SK-N-SH treated with all-trans-retinoic acid at 6 μM for 48 hours (cell line): Measurements from ENCODE around the gene EFNA4.

Source experiments
- ATAC-seq: fragments of 200-7000 bp; cut with Tn5 transposase; 3 replicates; pipeline ENCODE4 v1.9.1; 2020; ENCODE audit warnings: mild to moderate bottlenecking, moderate library complexity
- ARNTL ChIP-seq: fragments of 450-650 bp; formaldehyde crosslinking; IDR thresholded peaks from 2 replicates; pipeline ENCODE4 v1.5.0; 2020; ENCODE audit warnings: low read depth, mild to moderate bottlenecking, moderate library complexity, borderline replicate concordance
- BACH2 ChIP-seq: fragments of 250-450 bp; sonication (Bioruptor Pico); IDR thresholded peaks from 2 replicates; pipeline ENCODE4 v1.9.0; 2021; ENCODE audit warnings: mild to moderate bottlenecking, borderline replicate concordance
- CSDC2 ChIP-seq: fragments of 250-450 bp; sonication (Bioruptor Pico); IDR thresholded peaks from 2 replicates; pipeline ENCODE4 v1.5.0; 2020; ENCODE audit warnings: mild to moderate bottlenecking, moderate library complexity
- ESRRG ChIP-seq: fragments of 250-450 bp; sonication (Bioruptor Pico); IDR thresholded peaks from 2 replicates; pipeline ENCODE4 v1.6.1; 2021; ENCODE audit warnings: mild to moderate bottlenecking
- GLIS3 ChIP-seq: fragments of 250-450 bp; sonication (Bioruptor Pico); IDR thresholded peaks from 2 replicates; pipeline ENCODE4 v1.5.0; 2020; ENCODE audit warnings: mild to moderate bottlenecking, moderate library complexity
- ISL1 ChIP-seq: fragments of 250-450 bp; sonication (Bioruptor Pico); IDR thresholded peaks from 2 replicates; pipeline ENCODE4 v2.1.2; 2022; ENCODE audit warnings: mild to moderate bottlenecking, moderate library complexity
- OSR1 ChIP-seq: fragments of 250-450 bp; sonication (Bioruptor Pico); IDR thresholded peaks from 2 replicates; pipeline ENCODE4 v1.8.0; 2022; ENCODE audit warnings: moderate library complexity, mild to moderate bottlenecking, inconsistent platforms
- PATZ1 ChIP-seq: fragments of 250-450 bp; sonication (Bioruptor Pico); IDR thresholded peaks from 2 replicates; pipeline ENCODE4 v1.8.0; 2020; ENCODE audit warnings: mild to moderate bottlenecking, moderate library complexity, borderline replicate concordance
- PPARA ChIP-seq: fragments of 250-450 bp; sonication (Bioruptor Pico); IDR thresholded peaks from 2 replicates; pipeline ENCODE4 v1.5.0; 2020; ENCODE audit warnings: mild to moderate bottlenecking, borderline replicate concordance
- RARB ChIP-seq: fragments of 250-450 bp; sonication (Bioruptor Pico); IDR thresholded peaks from 2 replicates; pipeline ENCODE4 v1.8.0; 2021; ENCODE audit warnings: mild to moderate bottlenecking, moderate library complexity
- TCF4 ChIP-seq: fragments of 250-450 bp; sonication (Bioruptor Pico); IDR thresholded peaks from 2 replicates; pipeline ENCODE4 v1.8.0; 2021; ENCODE audit warnings: mild to moderate bottlenecking, moderate library complexity, borderline replicate concordance
- TOX ChIP-seq: fragments of 250-450 bp; sonication (Bioruptor Pico); IDR thresholded peaks from 2 replicates; pipeline ENCODE4 v1.8.0; 2021; ENCODE audit warnings: mild to moderate bottlenecking, moderate library complexity, borderline replicate concordance
- TSHZ2 ChIP-seq: fragments of 250-450 bp; sonication (Bioruptor Pico); IDR thresholded peaks from 2 replicates; pipeline ENCODE4 v1.5.0; 2020; ENCODE audit warnings: mild to moderate bottlenecking, moderate library complexity
- ZC3H10 ChIP-seq: fragments of 250-450 bp; sonication (Bioruptor Pico); IDR thresholded peaks from 2 replicates; pipeline ENCODE4 v1.5.1; 2021; ENCODE audit warnings: mild to moderate bottlenecking, moderate library complexity
- ZFP3 ChIP-seq: fragments of 250-450 bp; sonication (Bioruptor Pico); IDR thresholded peaks from 2 replicates; pipeline ENCODE4 v1.5.0; 2020; ENCODE audit warnings: mild to moderate bottlenecking, moderate library complexity
- ZFP30 ChIP-seq: fragments of 450-650 bp; formaldehyde crosslinking; IDR thresholded peaks from 2 replicates; pipeline ENCODE4 v1.5.0; 2022; ENCODE audit warnings: mild to moderate bottlenecking, moderate library complexity
- ZNF565 ChIP-seq: fragments of 450-650 bp; formaldehyde crosslinking; conservative IDR thresholded peaks from 2 replicates; pipeline ENCODE4 v1.5.0; 2020; ENCODE audit warnings: low read depth, mild to moderate bottlenecking, moderate library complexity
- ZNF70 ChIP-seq: fragments of 450-650 bp; formaldehyde crosslinking; IDR thresholded peaks from 2 replicates; pipeline ENCODE4 v1.5.0; 2020; ENCODE audit warnings: mild to moderate bottlenecking, moderate library complexity
- TF ChIP-seq, protein P1 (sequence below): fragments of 250-450 bp; sonication (Bioruptor Pico); IDR thresholded peaks from 2 replicates; pipeline ENCODE4 v1.5.1; 2021; ENCODE audit warnings: mild to moderate bottlenecking, moderate library complexity
- TF ChIP-seq, protein P2 (sequence below): fragments of 250-450 bp; sonication (Bioruptor Pico); IDR thresholded peaks from 2 replicates; pipeline ENCODE4 v1.8.0; 2021; ENCODE audit warnings: low read depth, mild to moderate bottlenecking, moderate library complexity, borderline replicate concordance
- TF ChIP-seq, protein P3 (sequence below): fragments of 250-450 bp; sonication (Bioruptor Pico); IDR thresholded peaks from 2 replicates; pipeline ENCODE4 v1.5.1; 2020; ENCODE audit warnings: low read depth, mild to moderate bottlenecking, moderate library complexity

The EFNA4 gene

DNA sequence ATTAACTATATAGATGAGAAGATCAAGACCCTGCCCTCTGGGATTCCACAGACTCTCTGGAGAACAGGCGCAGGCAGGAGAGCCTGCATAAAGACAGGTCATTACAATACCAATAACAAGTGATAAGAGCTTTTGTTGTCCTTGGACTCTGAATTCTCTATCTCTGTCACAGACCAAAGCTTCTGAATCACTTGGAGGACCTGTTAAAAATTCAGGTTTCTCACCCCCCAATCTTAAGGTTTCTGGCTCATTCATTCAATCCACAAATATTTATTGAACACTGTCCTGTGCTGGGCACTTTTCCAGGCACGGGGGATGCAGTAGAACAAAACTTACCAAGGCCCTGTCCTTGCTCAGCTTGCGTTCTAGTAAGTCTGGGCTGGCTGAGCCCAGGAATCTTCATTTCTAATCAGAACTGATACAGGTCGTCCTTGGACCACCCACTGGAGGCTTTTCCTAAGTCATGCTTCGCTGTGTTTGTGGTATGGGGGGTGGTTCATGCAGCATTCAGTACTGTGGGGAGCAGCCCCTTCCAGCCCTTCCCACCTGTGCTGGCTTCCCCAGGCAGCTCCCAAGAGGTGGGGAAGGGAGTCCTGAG lies 1.4 kb downstream of the EFNA4 start:
- TF ChIP-seq PATZ1 (CRISPR knock-in tag) (no peak), TCF4 (no peak), CSDC2 (CRISPR knock-in tag) (no peak), ARNTL (CRISPR knock-in tag) (no peak), GLIS3 (CRISPR knock-in tag) (no peak), OSR1 (CRISPR knock-in tag) (no peak), ESRRG (CRISPR knock-in tag) (no peak), ZNF70 (CRISPR knock-in tag) (no peak), TSHZ2 (no peak), BACH2 (CRISPR knock-in tag) (no peak), RARB (no peak), ZFP3 (CRISPR knock-in tag) (no peak), ZNF565 (CRISPR knock-in tag) (no peak), ISL1 (CRISPR knock-in tag) (no peak), TOX (CRISPR knock-in tag) (no peak)
- TF ChIP-seq, protein P1, sequence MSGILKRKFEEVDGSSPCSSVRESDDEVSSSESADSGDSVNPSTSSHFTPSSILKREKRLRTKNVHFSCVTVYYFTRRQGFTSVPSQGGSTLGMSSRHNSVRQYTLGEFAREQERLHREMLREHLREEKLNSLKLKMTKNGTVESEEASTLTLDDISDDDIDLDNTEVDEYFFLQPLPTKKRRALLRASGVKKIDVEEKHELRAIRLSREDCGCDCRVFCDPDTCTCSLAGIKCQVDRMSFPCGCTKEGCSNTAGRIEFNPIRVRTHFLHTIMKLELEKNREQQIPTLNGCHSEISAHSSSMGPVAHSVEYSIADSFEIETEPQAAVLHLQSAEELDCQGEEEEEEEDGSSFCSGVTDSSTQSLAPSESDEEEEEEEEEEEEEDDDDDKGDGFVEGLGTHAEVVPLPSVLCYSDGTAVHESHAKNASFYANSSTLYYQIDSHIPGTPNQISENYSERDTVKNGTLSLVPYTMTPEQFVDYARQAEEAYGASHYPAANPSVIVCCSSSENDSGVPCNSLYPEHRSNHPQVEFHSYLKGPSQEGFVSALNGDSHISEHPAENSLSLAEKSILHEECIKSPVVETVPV, result no peak
- TF ChIP-seq, protein P2, sequence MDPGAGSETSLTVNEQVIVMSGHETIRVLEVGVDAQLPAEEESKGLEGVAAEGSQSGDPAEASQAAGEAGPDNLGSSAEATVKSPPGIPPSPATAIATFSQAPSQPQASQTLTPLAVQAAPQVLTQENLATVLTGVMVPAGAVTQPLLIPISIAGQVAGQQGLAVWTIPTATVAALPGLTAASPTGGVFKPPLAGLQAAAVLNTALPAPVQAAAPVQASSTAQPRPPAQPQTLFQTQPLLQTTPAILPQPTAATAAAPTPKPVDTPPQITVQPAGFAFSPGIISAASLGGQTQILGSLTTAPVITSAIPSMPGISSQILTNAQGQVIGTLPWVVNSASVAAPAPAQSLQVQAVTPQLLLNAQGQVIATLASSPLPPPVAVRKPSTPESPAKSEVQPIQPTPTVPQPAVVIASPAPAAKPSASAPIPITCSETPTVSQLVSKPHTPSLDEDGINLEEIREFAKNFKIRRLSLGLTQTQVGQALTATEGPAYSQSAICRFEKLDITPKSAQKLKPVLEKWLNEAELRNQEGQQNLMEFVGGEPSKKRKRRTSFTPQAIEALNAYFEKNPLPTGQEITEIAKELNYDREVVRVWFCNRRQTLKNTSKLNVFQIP, result no peak
- TF ChIP-seq, protein P3, sequence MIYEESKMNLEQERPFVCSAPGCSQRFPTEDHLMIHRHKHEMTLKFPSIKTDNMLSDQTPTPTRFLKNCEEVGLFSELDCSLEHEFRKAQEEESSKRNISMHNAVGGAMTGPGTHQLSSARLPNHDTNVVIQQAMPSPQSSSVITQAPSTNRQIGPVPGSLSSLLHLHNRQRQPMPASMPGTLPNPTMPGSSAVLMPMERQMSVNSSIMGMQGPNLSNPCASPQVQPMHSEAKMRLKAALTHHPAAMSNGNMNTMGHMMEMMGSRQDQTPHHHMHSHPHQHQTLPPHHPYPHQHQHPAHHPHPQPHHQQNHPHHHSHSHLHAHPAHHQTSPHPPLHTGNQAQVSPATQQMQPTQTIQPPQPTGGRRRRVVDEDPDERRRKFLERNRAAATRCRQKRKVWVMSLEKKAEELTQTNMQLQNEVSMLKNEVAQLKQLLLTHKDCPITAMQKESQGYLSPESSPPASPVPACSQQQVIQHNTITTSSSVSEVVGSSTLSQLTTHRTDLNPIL, result no peak
- ATAC-seq, result no peak

- no peak for ATAC-seq
- TF ChIP-seq, protein P1, result no peak
- no peak for TF ChIP-seq TOX (CRISPR knock-in tag)
- no peak for TF ChIP-seq BACH2 (CRISPR knock-in tag)
- no peak for TF ChIP-seq ZNF565 (CRISPR knock-in tag)
- TF ChIP-seq CSDC2 (CRISPR knock-in tag), result no peak
- TF ChIP-seq ESRRG (CRISPR knock-in tag), result no peak
- no peak for TF ChIP-seq OSR1 (CRISPR knock-in tag)
- TF ChIP-seq ZNF70 (CRISPR knock-in tag), result no peak
- no peak for TF ChIP-seq ISL1 (CRISPR knock-in tag)
These were observed 3.2 kb downstream of the EFNA4 start for GRCh38 chr1:155066777-155067176.

- no peak for ATAC-seq
- no peak for TF ChIP-seq PPARA
- TF ChIP-seq CSDC2 (CRISPR knock-in tag), result no peak
- no peak for TF ChIP-seq ISL1 (CRISPR knock-in tag)
- TF ChIP-seq ZC3H10, result no peak
- TF ChIP-seq ZFP30, result no peak
- TF ChIP-seq TOX (CRISPR knock-in tag), result no peak
- no peak for TF ChIP-seq OSR1 (CRISPR knock-in tag)
- TF ChIP-seq BACH2 (CRISPR knock-in tag), result no peak
- no peak for TF ChIP-seq TSHZ2
- TF ChIP-seq ESRRG (CRISPR knock-in tag), result no peak
- no peak for TF ChIP-seq ZNF565 (CRISPR knock-in tag)
- TF ChIP-seq, protein P3, result no peak
These were observed 5.1 kb downstream of the EFNA4 start for GRCh38 chr1:155068599-155068998.
